Iris pigment epithelial cell (primary cell): ENCODE data around the gene HIP1R.
"Not testable (repeated sequence)": the region's sequence is repeated elsewhere in the genome, so short reads cannot be mapped to it uniquely, and the experiment has no call there.

Source experiments
- DNase-seq: peaks from one replicate; pipeline ENCODE4 v3.0.0-alpha.2; 2011; ENCODE audit warnings: low read depth

HIP1R gene

DNA sequence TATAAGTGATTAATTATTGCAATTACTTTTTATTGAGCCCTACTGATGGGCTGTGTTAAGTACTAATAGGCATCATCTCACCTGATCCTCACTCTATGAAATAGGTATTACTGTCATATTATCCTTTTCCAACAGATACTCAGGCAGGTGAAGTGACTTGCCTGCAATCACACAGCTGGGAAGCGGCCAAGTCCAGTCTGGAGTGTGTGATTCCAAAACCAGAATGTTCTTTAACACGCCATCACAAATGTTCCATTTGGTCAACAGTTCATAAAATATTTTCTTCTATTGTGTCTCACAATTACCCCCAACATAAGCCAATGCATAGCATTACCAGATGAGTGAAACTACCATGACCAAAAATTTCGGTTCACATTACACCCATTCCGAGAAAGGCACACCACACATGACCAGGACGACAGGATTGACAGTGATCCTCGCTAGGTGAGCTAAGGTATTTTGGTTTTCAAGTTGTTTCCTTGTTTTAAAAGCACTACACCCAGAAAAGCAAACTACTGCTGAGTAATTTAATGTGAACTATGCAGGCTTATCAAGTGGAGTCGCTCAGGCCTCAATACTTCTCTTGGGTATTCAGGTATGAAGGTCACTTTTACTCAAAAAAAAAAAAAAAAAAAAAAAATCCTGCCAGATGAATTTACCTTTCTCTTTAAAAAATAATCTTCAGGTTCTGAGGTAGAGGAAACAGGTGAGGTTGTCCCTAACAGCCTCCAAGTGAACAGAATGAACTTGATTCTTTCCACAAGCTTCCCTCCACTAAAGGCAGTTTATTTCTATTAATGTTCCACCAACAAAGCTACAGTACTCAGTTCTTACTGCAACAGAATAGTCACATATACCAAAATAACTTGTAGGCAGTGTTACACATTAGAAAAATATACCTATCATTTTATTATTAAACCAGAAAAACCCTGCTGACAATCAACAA is 58.2 kb downstream of the HIP1R start:
- DNase-seq, result no peak

- DNase-seq, result no peak
Observed at GRCh38 chr12:122894193-122895121, 59.2 kb downstream of the HIP1R start.

DNA sequence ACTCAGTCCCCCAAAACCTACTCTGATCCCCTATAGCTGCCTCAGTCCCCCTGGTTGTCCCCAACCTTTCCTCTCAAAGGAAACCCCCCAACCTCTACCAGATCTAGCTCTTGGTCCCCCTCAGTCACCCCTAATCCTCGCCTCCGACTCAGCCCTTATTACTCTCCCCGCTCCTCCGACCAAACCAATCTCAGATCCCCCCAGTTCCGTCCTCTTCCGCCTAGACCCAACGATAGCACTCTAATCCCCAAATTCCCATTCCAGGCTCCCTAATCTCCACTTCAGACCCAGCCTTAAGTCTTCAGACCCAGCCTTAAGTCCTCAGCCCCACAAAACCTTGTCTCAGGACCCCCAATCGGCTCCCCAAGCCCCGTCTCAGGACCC is 60.1 kb downstream of the HIP1R start:
- no peak for DNase-seq

DNA sequence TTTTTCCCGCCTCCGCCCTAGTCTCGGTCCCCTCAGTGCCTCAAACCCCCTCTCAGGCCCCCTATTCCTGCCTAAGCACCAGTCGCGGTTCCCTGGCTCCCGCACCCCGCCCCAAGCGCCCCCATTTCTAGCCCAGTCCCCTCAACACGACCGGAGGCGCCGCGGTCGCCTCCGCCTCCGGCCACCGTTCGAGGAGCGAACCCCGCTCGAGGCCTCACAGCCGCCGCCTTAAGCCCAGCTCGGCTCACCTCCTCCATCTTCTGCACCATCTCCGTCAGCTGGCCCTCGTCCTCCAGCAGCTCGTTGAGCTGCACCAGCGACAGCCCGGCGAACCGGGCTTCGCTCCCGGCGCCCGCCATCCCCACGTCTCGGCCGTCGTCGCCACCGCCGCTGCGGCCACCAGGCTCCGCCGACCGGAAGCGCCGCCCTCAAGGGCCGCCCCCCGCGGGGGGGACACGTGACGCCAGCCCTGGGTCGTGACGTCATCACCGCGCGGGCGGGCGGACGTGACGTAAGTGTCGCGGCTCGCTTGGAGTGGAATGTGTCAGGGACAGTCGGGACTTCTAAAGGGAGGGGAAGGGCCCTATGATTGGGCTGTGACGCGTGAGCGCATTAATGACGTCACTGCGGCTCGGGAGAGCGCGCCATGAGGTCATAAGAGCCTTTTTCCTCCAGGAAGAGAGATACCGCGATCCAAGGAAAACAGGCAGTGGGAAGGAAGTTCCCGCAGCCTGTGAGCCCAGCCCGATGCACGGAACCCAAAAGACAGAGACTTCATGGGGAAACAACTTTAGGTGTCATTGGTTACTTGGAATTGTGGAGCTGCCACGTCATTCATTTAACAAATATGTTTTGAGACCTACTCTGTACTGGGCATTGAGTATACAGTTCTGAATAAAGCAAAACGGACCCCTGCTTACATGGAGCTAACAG is 60.7 kb downstream of the HIP1R start, which contains the start of gene VPS37B:
VPS37B (minus strand) TSS at position 421 of the 933 bp plus-strand sequence; CDS start at position 359, 62 bp downstream.
- peak; percentile 76 for DNase-seq

GRCh38 chr12:122896662-122897061 is 61.4 kb downstream of the HIP1R start:
- no peak for DNase-seq

- DNase-seq, result no peak
Observed at GRCh38 chr12:122899887-122900286, 64.6 kb downstream of the HIP1R start.

GRCh38 chr12:122902854-122903692 is 67.8 kb downstream of the HIP1R start:
- DNase-seq, result no peak

DNA sequence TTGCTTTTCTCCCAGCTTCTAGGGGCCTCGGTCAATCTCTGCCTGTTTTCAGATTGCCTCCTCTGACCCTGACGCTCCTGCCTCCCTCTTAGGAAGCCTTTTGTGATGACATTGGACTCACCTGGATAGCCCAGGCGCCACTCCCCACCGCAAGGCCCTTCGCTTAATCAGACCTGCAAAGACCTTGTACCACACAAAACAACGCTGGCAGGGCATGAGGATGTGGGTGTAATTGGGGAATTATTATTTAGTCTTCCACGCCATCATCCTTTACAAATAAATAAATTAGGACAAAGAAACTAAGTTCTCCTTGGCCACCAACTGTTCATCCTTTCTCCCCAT is 68.4 kb downstream of the HIP1R start:
- DNase-seq, result no peak

DNA sequence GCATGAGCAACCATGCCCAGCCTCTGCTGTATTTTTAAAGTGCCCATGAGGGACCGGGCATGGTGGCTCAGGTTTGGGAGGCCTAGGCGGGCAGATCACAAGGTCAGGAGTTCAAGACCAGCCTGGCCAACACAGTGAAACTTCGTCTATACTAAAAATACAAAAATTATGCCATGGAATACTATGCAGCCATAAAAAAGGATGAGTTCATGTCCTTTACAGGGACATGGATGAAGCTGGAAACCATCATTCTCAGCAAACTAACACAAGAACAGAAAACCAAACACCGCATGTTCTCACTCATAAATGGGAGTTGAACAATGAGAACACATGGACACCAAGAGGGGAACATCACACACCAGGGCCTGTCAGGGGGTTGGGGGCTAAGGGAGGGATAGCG is 70.0 kb downstream of the HIP1R start:
- DNase-seq, result not testable (repeated sequence)

- DNase-seq, result no peak
Observed at GRCh38 chr12:122908915-122909314, 73.7 kb downstream of the HIP1R start.

GRCh38 chr12:122909442-122910288 is 74.4 kb downstream of the HIP1R start:
- no peak for DNase-seq
